ENCODE results near the gene LRBA. TPM values are rescaled to one million over a fixed set of nuclear protein-coding genes. Genes with fewer than 3 reads are reported as not detected.
A peak's percentile ranks its signal among the peaks of the same experiment; 100 is the strongest.

Gene LRBA
- total and polyA plus RNA-seq, 9 of the 15 experiments (the other 6 are each of a cell fraction or from before 2014, with no cell fraction given), result 24.2 to 88.7 (median 59.7) TPM

- TF ChIP-seq, protein P1, sequence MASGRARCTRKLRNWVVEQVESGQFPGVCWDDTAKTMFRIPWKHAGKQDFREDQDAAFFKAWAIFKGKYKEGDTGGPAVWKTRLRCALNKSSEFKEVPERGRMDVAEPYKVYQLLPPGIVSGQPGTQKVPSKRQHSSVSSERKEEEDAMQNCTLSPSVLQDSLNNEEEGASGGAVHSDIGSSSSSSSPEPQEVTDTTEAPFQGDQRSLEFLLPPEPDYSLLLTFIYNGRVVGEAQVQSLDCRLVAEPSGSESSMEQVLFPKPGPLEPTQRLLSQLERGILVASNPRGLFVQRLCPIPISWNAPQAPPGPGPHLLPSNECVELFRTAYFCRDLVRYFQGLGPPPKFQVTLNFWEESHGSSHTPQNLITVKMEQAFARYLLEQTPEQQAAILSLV (tag; IDR thresholded peaks at IDR 0.05), result no peak
- no peak for TF ChIP-seq TCF7 (IDR thresholded peaks at IDR 0.05; ENCODE audit: borderline replicate concordance)
- no peak for TF ChIP-seq SETDB1 (IDR thresholded peaks at IDR 0.05; ENCODE audit: low read length)
- peak; percentile 86 for TF ChIP-seq CXXC5 (CRISPR knock-in tag; IDR thresholded peaks at IDR 0.05)
- TF ChIP-seq, protein P2, sequence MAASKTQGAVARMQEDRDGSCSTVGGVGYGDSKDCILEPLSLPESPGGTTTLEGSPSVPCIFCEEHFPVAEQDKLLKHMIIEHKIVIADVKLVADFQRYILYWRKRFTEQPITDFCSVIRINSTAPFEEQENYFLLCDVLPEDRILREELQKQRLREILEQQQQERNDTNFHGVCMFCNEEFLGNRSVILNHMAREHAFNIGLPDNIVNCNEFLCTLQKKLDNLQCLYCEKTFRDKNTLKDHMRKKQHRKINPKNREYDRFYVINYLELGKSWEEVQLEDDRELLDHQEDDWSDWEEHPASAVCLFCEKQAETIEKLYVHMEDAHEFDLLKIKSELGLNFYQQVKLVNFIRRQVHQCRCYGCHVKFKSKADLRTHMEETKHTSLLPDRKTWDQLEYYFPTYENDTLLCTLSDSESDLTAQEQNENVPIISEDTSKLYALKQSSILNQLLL (CRISPR knock-in tag; IDR thresholded peaks at IDR 0.05; ENCODE audit: borderline replicate concordance), result no peak
- no peak for TF ChIP-seq BRF1 (IDR thresholded peaks at IDR 0.05; ENCODE audit: borderline replicate concordance, extremely low read depth, insufficient read length)
- TF ChIP-seq, protein P3, sequence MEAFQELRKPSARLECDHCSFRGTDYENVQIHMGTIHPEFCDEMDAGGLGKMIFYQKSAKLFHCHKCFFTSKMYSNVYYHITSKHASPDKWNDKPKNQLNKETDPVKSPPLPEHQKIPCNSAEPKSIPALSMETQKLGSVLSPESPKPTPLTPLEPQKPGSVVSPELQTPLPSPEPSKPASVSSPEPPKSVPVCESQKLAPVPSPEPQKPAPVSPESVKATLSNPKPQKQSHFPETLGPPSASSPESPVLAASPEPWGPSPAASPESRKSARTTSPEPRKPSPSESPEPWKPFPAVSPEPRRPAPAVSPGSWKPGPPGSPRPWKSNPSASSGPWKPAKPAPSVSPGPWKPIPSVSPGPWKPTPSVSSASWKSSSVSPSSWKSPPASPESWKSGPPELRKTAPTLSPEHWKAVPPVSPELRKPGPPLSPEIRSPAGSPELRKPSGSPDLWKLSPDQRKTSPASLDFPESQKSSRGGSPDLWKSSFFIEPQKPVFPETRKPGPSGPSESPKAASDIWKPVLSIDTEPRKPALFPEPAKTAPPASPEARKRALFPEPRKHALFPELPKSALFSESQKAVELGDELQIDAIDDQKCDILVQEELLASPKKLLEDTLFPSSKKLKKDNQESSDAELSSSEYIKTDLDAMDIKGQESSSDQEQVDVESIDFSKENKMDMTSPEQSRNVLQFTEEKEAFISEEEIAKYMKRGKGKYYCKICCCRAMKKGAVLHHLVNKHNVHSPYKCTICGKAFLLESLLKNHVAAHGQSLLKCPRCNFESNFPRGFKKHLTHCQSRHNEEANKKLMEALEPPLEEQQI (IDR thresholded peaks at IDR 0.05), result no peak
- TF ChIP-seq CBFB (CRISPR knock-in tag; IDR thresholded peaks at IDR 0.05), result peak; percentile 61; the same call in 1 of the 2 replicates
- no peak for TF ChIP-seq HOMEZ (CRISPR knock-in tag; IDR thresholded peaks at IDR 0.05)
- TF ChIP-seq ZNF696 (CRISPR knock-in tag; conservative IDR thresholded peaks at IDR 0.05), result no peak
- TF ChIP-seq RCOR1 (IDR thresholded peaks at IDR 0.05; ENCODE audit: borderline replicate concordance in 1 of 2, low read depth in 2 of 2, low read length in 2 of 2), result no peak; a peak in 1 of 4 replicates
- no peak for TF ChIP-seq ADNP (tag; IDR thresholded peaks at IDR 0.05)
- TF ChIP-seq POLR2G (IDR thresholded peaks at IDR 0.05; ENCODE audit: low read depth, low read length), result peak; percentile 93
- no peak for TF ChIP-seq ZBED1 (IDR thresholded peaks at IDR 0.05)
- peak; percentile 82 for TF ChIP-seq ZNF395 (CRISPR knock-in tag; IDR thresholded peaks at IDR 0.05)
- TF ChIP-seq ZNF212 (CRISPR knock-in tag; IDR thresholded peaks at IDR 0.05), result no peak
- no peak; the same call in 1 of the 2 replicates for TF ChIP-seq GTF2E2 (tag; IDR thresholded peaks at IDR 0.05)
- no peak for TF ChIP-seq ZNF175 (CRISPR knock-in tag; IDR thresholded peaks at IDR 0.05; ENCODE audit: low read depth)
These were observed 619 bp upstream of the LRBA start (continued) for GRCh38 chr4:151015459-151016347.

All from K562 (cell line).